ENCODE results near the gene SH3RF3. TPM values are rescaled to one million over a fixed set of nuclear protein-coding genes. Genes with fewer than 3 reads are reported as not detected.

Gene SH3RF3
- polyA plus RNA-seq, 3 donors from 2014 or later, result not detected

DNA sequence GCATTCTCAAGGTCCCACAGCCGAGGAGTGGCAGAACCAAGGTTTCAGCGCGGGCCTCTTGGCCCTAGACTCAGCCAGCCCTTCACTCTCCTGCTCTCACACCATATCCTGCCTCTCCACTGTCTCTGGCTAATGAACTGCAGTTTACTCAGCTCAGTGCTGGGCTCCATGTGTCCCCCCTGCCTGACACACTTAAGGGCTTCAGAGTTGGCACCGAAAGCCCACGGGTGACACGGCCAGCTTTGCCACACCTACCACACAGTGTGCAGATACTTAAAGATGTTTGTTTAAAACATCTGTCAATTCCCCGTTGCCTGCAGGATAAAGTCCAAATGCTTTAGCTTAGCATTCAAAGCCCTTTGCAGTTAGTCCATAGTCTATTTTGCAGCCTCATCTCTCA, 243.6 kb downstream of the SH3RF3 start:
- DNase-seq, result no peak
- H3K36me3 Mint-ChIP-seq, result no peaks in the 10 kb centered on the region

DNA sequence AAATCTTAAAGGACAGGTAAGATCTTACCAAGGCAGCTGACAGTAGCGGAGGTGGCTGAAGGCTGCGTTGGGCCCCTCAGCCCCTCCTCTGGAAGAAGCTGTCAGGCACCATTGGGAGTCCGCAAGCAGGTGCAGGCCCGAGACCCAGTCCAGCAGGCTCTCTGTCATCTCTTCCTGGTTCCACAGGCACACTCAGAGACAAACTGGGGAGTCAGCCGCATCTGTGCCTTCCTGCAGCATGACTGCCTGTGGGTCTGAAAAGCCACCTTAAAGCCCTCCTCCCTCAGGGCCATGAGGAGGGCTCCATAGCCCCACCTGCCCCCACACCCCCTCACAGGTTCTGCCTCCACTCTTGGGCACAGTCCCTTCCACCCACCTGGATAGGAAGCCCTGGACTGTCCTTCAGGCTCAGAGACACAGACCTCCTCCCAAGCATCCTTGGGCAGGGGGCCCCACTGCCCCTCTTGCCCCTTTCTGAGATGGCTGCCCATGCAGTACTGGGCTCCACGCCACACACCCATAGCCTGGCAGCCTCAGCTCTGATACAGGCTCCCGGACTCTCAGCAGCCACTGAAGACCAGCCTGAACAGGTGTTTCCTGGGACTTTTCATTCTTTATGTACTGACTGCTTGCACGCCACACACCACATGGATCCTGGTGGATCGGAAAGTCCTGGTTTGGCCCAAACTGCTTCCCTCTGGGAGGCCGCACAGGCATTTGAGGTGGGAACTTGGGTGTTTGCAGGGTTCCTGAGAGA, 245.0 kb downstream of the SH3RF3 start:
- H3K27me3 Mint-ChIP-seq (ENCODE audit: low read depth in 3 of 3), result peaks cover 0 to 4% (median 3%) of the 10 kb centered on the region in 3 donors
- H3K36me3 Mint-ChIP-seq, result no peaks in the 10 kb centered on the region
- H3K27ac Mint-ChIP-seq, result no peak overlapping the region
- H3K9me3 Mint-ChIP-seq, result no peaks in the 10 kb centered on the region
- no peak overlapping the region for H3K4me3 Mint-ChIP-seq
- no peaks in the 10 kb centered on the region for H3K4me1 Mint-ChIP-seq
- no peak for DNase-seq

More for the DNA sequence above, 243.6 kb downstream of the SH3RF3 start:
- Mint-ChIP-seq H3K27ac (no peak overlapping the region), H3K27me3 (ENCODE audit: low read depth in 3 of 3) (peaks cover 0 to 4% (median 3%) of the 10 kb centered on the region in 3 donors), H3K9me3 (no peaks in the 10 kb centered on the region), H3K4me3 (no peak overlapping the region), H3K4me1 (no peaks in the 10 kb centered on the region)

DNA sequence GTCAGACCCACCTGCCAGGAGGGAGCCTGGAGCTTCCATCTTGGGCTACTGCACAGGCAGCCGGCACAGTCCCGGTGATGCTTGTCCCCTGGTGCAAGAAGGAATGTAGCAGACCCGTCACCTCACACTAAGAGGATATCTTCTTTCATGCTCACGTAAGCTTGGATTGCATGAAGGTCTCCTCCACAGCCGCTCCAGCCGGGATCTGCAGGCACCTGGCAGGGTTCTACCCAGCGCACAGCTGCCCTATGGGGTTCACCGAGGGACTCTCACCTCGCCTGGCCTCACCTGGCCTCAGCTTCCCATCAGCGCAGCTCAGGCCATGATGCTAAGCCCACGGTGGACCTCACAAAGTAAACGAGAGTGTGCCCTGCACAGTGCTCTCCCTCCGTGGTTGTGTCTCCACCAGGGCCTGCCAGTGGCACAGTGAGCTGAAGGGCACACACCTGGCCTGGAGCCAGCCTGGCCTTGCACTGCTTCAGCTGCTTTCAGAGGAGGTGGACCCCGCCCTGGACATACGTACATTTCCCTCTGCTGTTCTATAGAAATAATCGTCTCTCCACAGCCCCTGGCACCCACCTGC, 245.6 kb downstream of the SH3RF3 start:
- no peak overlapping the region for H3K4me3 Mint-ChIP-seq
- H3K36me3 Mint-ChIP-seq, result no peaks in the 10 kb centered on the region
- H3K9me3 Mint-ChIP-seq, result no peaks in the 10 kb centered on the region
- H3K27me3 Mint-ChIP-seq (ENCODE audit: low read depth in 3 of 3), result peaks cover 0 to 4% (median 3%) of the 10 kb centered on the region in 3 donors
- H3K27ac Mint-ChIP-seq, result no peak overlapping the region
- DNase-seq, result no peak
- H3K4me1 Mint-ChIP-seq, result no peaks in the 10 kb centered on the region

DNA sequence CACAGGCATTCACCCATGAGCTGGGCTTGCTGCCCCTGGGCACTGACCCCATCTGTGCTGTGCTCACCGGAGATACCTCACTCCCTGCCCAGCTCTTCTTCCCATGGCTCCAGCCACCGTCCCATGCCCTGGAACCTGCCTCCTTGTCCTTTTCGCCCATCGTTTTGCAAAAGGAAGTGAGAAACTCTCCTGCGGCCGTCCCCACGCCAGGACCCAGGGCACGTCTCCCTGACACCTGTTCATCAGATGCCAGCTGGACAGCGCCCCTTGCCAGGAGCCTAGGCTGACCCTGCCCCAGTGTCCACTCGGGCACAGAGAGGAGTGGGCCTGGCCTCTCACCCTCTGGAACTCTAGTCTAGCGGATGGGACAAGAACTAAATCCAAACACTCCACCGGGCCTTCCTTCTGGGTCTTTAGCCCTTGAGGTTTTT, 246.1 kb downstream of the SH3RF3 start:
- H3K27ac Mint-ChIP-seq, result no peak overlapping the region
- H3K9me3 Mint-ChIP-seq, result no peaks in the 10 kb centered on the region
- H3K4me3 Mint-ChIP-seq, result no peak overlapping the region
- peaks cover 0 to 4% (median 3%) of the 10 kb centered on the region in 3 donors for H3K27me3 Mint-ChIP-seq (ENCODE audit: low read depth in 3 of 3)
- H3K36me3 Mint-ChIP-seq, result no peaks in the 10 kb centered on the region
- no peak for DNase-seq
- no peaks in the 10 kb centered on the region for H3K4me1 Mint-ChIP-seq

DNA sequence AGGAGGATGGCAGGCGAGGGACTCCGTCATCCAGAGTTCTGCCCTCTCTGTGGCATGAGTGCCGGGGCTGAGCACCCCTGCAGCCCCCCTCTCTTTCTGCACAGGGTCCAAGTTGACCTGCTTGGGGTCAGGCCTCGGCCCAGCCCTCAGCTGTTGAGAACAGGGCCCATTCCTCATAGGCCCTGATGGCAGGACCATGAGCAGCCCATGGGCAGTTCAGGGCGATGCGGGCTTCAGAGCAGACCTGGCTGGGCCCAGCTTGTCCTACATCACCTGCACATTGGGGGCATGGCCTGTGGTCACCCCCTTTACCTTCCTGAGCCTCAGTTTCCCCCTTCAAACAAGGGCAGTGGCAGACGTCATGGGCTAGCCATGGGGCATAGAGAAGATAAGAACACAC, 246.7 kb downstream of the SH3RF3 start:
- Mint-ChIP-seq H3K27me3 (ENCODE audit: low read depth in 3 of 3) (peaks cover 0 to 4% (median 0%) of the 10 kb centered on the region in 3 donors), H3K36me3 (no peaks in the 10 kb centered on the region), H3K4me1 (no peaks in the 10 kb centered on the region), H3K4me3 (no peak overlapping the region), H3K27ac (no peak overlapping the region), H3K9me3 (no peaks in the 10 kb centered on the region)
- DNase-seq, result no peak

DNA sequence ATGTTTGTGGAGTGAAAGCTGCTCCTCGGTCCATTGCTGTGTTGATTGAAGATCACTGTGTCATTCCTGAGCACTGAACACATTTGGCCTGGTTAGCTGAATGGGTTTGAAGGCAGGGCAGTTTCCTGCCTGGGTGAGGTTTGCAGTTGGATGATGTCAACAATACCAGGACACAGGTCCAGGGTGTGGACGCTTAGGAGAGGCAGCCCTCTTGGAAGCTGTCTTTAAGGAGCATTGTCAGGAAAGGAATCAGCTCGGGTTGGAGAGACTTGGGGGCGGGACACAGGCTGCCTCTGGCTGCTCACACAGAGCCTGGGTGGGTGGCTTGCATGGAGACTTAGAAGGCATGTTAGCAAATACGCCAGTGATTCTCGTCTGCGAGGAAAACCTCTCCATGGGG, 247.1 kb downstream of the SH3RF3 start:
- no peak for DNase-seq

DNA sequence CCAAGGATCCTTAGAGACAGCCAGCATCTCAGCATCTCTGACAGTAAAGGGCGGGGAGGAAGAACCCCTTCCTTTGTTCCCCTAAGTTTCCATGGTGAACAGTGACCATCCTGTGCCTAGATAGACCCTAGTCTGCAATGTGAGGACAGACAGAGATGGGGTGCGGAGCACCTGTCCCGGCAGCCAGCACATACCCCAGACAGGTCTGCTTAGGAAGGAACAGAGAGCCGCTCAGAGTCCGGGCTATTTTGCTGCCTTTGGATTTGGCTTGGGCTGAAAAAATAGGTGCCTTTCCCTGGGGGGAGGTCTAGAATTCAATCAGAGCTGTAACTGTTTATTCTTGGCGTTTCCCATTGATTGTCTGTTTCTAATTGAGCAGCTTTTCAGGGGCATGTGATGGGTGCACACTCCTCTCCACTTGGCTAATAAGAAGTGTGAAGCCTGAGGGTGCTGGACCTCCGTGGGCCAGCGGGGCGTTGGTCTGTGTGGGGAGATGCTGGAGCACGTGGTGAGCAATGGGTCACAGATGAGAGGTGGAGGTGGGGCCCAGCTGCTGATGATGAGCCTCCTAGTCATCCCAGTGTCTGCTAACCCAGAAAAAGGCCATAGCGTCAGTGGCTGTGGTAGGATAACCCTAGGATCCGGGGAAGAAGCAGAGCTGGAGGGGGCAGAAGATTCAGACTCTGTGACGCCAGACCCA, 247.9 kb downstream of the SH3RF3 start:
- H3K27ac Mint-ChIP-seq, result no peak overlapping the region
- DNase-seq, result no peak
- H3K27me3 Mint-ChIP-seq (ENCODE audit: low read depth in 3 of 3), result peaks cover 0 to 4% (median 0%) of the 10 kb centered on the region in 3 donors
- H3K4me1 Mint-ChIP-seq, result no peaks in the 10 kb centered on the region
- no peak overlapping the region for H3K4me3 Mint-ChIP-seq
- no peaks in the 10 kb centered on the region for H3K9me3 Mint-ChIP-seq
- H3K36me3 Mint-ChIP-seq, result no peaks in the 10 kb centered on the region

More for the DNA sequence above, 247.1 kb downstream of the SH3RF3 start:
- no peaks in the 10 kb centered on the region for H3K9me3 Mint-ChIP-seq
- H3K4me3 Mint-ChIP-seq, result no peak overlapping the region
- no peaks in the 10 kb centered on the region for H3K36me3 Mint-ChIP-seq
- H3K27ac Mint-ChIP-seq, result no peak overlapping the region
- no peaks in the 10 kb centered on the region for H3K4me1 Mint-ChIP-seq
- peaks cover 0 to 4% (median 0%) of the 10 kb centered on the region in 3 donors for H3K27me3 Mint-ChIP-seq (ENCODE audit: low read depth in 3 of 3)

DNA sequence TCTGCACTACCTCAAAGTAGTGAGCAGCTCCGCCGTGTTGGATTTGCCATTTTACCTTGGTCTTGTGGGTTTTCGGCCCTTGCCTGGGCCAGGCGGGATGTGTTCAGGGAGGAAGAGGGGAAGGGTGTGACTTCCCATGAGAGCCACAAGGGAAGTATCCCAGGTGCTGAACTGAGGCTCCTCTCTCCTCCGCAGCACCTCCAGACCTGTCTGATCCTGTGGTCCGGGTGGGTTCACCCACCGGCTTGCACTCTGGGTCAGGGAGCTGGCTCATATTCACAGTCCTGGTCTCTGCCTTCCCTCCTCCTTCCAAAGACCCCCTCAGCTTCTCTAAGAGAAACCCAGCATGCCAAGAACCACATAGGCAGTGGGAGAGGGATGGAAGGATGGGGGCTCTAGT, 249.0 kb downstream of the SH3RF3 start:
- H3K4me3 Mint-ChIP-seq, result no peak overlapping the region
- no peaks in the 10 kb centered on the region for H3K36me3 Mint-ChIP-seq
- no peaks in the 10 kb centered on the region for H3K9me3 Mint-ChIP-seq
- no peak for DNase-seq
- no peak overlapping the region for H3K27ac Mint-ChIP-seq
- H3K27me3 Mint-ChIP-seq (ENCODE audit: low read depth in 3 of 3), result peaks cover 2 to 4% (median 4%) of the 10 kb centered on the region in 3 donors
- H3K4me1 Mint-ChIP-seq, result no peaks in the 10 kb centered on the region

DNA sequence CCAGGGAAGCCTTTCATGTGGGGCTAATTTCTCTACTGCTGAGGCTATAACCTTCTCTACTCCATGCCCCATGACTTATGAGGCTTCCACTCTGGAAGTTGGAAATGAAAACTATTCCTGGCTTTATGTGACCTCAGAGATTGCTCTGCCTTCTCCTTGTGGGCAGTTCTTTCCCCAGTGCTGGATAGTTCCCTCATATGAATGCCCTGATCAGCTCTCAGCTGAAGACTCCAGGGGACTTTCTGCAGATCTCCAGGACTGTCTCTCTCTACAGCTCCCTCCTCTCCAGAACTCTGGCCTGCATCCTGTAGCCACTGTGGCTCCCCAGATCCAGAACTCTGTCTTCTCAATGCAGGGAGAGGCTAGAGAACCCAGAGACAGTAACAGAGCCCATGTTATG, 249.7 kb downstream of the SH3RF3 start:
- H3K36me3 Mint-ChIP-seq, result no peaks in the 10 kb centered on the region
- peaks cover 2 to 4% (median 4%) of the 10 kb centered on the region in 3 donors for H3K27me3 Mint-ChIP-seq (ENCODE audit: low read depth in 3 of 3)
- no peaks in the 10 kb centered on the region for H3K9me3 Mint-ChIP-seq
- H3K27ac Mint-ChIP-seq, result no peak overlapping the region
- no peaks in the 10 kb centered on the region for H3K4me1 Mint-ChIP-seq
- DNase-seq, result no peak
- H3K4me3 Mint-ChIP-seq, result no peak overlapping the region

DNA sequence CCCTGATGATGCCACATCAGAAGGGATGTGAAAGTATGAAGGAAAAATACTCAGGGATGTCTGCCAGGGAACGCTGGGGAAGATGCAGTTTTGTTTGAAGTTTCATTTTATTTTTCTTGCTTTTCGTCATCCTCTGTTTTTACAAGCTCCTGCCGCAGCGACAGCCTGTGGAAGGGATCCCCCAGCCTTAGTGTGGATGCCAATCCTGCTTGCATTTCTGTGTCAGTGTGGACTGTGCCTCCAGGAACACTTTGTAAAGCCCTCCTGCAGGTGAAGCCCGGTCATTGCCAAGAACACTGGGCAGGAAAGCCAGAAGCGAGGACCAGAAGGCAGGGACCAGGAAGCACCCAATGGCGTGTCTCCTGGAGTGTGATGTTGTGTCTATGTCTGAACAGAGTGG, 250.5 kb downstream of the SH3RF3 start:
- Mint-ChIP-seq H3K27ac (no peak overlapping the region), H3K27me3 (ENCODE audit: low read depth in 3 of 3) (peaks cover 2 to 4% (median 4%) of the 10 kb centered on the region in 3 donors), H3K36me3 (no peaks in the 10 kb centered on the region), H3K4me3 (no peak overlapping the region), H3K9me3 (no peaks in the 10 kb centered on the region), H3K4me1 (no peaks in the 10 kb centered on the region)
- no peak for DNase-seq

DNA sequence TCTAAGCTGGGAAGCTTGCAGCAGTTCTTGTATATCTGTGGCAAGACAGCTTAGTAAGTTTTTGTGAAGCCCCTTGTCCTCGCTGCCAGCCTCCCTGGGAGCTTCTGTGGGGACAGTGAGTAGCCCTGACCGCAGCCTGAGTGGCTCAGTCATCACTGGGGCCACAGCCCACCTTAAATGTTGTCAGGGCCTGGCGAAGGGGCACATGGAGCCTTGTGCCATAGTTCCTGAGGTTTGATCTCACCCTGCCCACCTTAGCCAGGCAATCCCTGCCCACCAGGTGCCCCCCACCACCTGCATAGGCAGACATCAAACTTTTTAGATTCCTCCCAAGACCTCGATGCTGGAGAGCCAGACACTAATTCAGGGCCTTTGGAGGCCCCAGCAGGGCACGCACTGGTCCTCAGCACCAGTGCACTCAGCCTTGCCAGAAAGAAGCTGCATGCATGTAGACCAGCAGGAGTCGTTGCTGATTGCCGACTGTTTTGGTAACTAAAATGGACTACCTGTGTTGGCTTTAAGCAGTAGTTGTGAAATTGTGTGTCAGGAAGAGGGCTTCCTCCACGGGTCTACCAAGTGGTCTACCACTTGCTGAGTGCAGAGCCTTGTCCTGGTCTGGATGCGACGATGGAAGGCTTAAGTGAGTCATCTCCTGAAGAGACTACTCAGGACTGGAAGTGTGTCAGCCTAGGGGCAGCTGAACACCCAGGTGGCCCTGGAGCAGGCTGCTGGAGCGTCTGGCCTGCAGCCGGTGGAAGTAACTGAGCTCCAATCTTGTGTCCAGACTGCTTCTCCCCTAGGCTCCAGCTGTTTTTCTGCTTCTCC, 251.7 kb downstream of the SH3RF3 start:
- Mint-ChIP-seq H3K27ac (no peak overlapping the region), H3K4me3 (no peak overlapping the region), H3K4me1 (no peaks in the 10 kb centered on the region), H3K27me3 (ENCODE audit: low read depth in 3 of 3) (peaks cover 0 to 4% (median 2%) of the 10 kb centered on the region in 3 donors), H3K9me3 (no peaks in the 10 kb centered on the region), H3K36me3 (no peaks in the 10 kb centered on the region)
- DNase-seq, result no peak

DNA sequence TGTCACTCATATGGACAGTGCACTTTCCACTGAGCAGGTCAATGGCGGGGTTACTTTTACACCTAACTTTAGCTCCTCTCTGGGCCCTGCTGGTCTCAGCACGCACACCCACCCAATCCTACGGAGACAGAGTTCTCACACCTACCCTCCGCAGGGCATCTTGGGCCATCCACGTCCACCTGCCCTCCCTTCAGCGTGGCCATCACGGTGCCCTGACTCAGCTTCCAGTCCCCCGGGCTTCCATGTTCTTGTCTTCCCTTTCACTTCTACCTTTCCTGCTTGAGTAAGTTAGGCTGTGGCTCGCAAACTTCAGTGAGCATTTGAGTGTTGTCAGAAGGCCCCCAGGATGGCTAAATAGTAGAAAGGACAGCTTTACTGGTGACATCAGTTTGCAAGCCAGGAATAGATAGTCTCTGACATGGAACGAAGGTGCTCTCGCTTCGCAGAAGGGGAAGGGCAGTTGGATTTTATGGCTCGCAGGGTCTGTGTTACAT, 252.4 kb downstream of the SH3RF3 start:
- no peak overlapping the region for H3K4me3 Mint-ChIP-seq
- no peaks in the 10 kb centered on the region for H3K4me1 Mint-ChIP-seq
- H3K36me3 Mint-ChIP-seq, result no peaks in the 10 kb centered on the region
- no peaks in the 10 kb centered on the region for H3K9me3 Mint-ChIP-seq
- H3K27ac Mint-ChIP-seq, result no peak overlapping the region
- peaks cover 0 to 4% (median 2%) of the 10 kb centered on the region in 3 donors for H3K27me3 Mint-ChIP-seq (ENCODE audit: low read depth in 3 of 3)
- DNase-seq, result no peak

DNA sequence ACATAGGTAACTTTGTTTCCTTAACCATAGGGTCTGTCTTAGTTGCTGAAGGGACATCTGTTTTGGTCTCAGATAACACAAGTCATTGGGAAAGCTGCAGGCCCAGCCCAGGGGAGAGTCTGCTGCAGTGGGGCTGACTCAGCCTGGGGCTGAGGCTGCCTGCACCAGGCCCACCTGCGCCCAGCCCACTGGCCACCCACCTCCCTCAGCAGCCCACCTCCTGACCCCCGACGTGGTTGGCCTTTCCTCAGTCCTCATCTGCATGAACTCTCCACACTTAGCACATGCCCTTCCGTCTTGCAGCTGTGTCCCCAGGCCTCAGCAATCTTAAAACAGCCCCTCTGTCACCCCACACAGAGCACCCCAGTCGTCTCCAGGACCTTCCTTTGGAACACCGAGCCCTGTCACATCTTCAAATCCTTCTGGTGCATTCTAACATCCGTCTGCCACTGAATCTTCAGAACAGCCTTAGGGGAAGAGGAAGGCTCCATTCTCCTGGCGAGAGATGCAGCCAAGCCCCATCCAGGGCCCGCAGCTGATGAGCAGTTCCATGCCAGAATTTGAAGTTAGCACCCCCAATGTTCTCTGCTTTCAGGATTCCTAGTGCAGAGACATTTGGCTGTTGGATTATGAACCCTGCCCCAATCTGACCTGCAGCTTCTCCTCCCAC, 253.4 kb downstream of the SH3RF3 start:
- Mint-ChIP-seq H3K4me1 (no peaks in the 10 kb centered on the region), H3K27ac (no peak overlapping the region), H3K4me3 (no peak overlapping the region), H3K27me3 (ENCODE audit: low read depth in 3 of 3) (peaks cover 0 to 4% (median 2%) of the 10 kb centered on the region in 3 donors), H3K36me3 (no peaks in the 10 kb centered on the region), H3K9me3 (no peaks in the 10 kb centered on the region)
- DNase-seq, result no peak
